ENCODE data around the gene CLDN1.

- TF ChIP-seq POLR2A (IDR thresholded peaks at IDR 0.05; ENCODE audit: extremely low read depth, insufficient read length) (no peak), CTCF (IDR thresholded peaks at IDR 0.05; ENCODE audit: low read depth, low read length) (no peak), MYC (IDR thresholded peaks at IDR 0.05; ENCODE audit: low read depth, low read length) (no peak)
Measured at GRCh38 chr3:190289989-190290388, 32.3 kb downstream of the CLDN1 start.
